Endothelial cell (in vitro differentiated cells): ENCODE data around the gene ABHD17C. TPM values are rescaled to one million over a fixed set of nuclear protein-coding genes. Genes with fewer than 3 reads are reported as not detected.

Experiments used
- DNase-seq: peaks from one replicate; pipeline ENCODE4 v3.0.0; 2021; ENCODE audit warnings: low spot score
- H3K27ac Mint-ChIP-seq: one replicate; pipeline ENCODE4 v1.8.0; 2021; ENCODE audit warnings: mixed read lengths, inconsistent platforms; ENCODE audit not compliant: unreplicated experiment
- H3K27me3 Mint-ChIP-seq: one replicate; pipeline ENCODE4 v1.8.0; 2021; ENCODE audit warnings: mild to moderate bottlenecking, moderate library complexity, mixed read lengths, inconsistent platforms; ENCODE audit not compliant: unreplicated experiment
- H3K36me3 Mint-ChIP-seq: one replicate; pipeline ENCODE4 v1.8.0; 2021; ENCODE audit warnings: mild to moderate bottlenecking, low read depth, mixed read lengths, inconsistent platforms; ENCODE audit not compliant: unreplicated experiment
- H3K4me1 Mint-ChIP-seq: one replicate; pipeline ENCODE4 v1.8.0; 2021; ENCODE audit warnings: mild to moderate bottlenecking, mixed read lengths, inconsistent platforms; ENCODE audit not compliant: unreplicated experiment
- H3K4me3 Mint-ChIP-seq: one replicate; pipeline ENCODE4 v1.8.0; 2021; ENCODE audit warnings: mild to moderate bottlenecking, mixed read lengths, inconsistent platforms; ENCODE audit not compliant: unreplicated experiment
- H3K9me3 Mint-ChIP-seq: one replicate; pipeline ENCODE4 v1.8.0; 2021; ENCODE audit warnings: mixed read lengths, inconsistent platforms; ENCODE audit not compliant: unreplicated experiment
- total RNA-seq: library from RNA; stranded (reverse); fragmentation: NEBNext Ultra II Directional; extraction: Animal tissue kit (Norgen Biotek cat#: 25700); gene quantifications from one replicate; pipeline ENCODE4 v1.2.1, GENCODE V29; 2021; ENCODE audit not compliant: unreplicated experiment
- TF ChIP-seq, protein P1 (sequence below): fragments of 200-600 bp; sonication (generic); IDR thresholded peaks from one replicate; pipeline ENCODE4 v1.5.0; 2021; ENCODE audit warnings: antibody characterized with exemption; ENCODE audit not compliant: unreplicated experiment

ABHD17C gene
- total RNA-seq, 1 donor from 2014 or later = 3.3 TPM

DNA sequence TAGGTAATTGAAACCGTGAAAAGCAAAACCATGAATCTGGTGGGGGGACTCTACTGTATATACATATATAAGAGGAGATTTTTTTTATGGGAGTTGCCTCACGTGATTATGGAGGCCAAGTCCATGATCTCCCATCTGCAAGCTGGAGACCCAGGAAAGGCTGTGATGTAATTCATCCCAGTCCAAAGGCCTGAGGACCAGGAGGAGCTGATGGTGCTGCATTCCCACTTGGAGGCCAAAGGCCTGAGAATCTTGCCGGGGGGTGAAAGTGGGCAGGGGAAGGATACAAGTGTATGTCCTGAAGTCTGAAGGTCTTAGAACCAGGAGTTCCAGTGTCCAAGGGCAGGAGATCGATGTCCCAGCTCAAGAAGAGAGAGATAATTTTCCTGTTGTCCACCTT lies 47.0 kb downstream of the ABHD17C start:
- no peaks in the 10 kb centered on the region for H3K27me3 Mint-ChIP-seq
- TF ChIP-seq, protein P1, sequence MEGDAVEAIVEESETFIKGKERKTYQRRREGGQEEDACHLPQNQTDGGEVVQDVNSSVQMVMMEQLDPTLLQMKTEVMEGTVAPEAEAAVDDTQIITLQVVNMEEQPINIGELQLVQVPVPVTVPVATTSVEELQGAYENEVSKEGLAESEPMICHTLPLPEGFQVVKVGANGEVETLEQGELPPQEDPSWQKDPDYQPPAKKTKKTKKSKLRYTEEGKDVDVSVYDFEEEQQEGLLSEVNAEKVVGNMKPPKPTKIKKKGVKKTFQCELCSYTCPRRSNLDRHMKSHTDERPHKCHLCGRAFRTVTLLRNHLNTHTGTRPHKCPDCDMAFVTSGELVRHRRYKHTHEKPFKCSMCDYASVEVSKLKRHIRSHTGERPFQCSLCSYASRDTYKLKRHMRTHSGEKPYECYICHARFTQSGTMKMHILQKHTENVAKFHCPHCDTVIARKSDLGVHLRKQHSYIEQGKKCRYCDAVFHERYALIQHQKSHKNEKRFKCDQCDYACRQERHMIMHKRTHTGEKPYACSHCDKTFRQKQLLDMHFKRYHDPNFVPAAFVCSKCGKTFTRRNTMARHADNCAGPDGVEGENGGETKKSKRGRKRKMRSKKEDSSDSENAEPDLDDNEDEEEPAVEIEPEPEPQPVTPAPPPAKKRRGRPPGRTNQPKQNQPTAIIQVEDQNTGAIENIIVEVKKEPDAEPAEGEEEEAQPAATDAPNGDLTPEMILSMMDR = no peak
- no peak for DNase-seq
- no peak overlapping the region for H3K4me3 Mint-ChIP-seq
- no peaks in the 10 kb centered on the region for H3K4me1 Mint-ChIP-seq
- H3K27ac Mint-ChIP-seq = no peak overlapping the region
- no peaks in the 10 kb centered on the region for H3K9me3 Mint-ChIP-seq
- peaks cover 4% of the 10 kb centered on the region for H3K36me3 Mint-ChIP-seq

DNA sequence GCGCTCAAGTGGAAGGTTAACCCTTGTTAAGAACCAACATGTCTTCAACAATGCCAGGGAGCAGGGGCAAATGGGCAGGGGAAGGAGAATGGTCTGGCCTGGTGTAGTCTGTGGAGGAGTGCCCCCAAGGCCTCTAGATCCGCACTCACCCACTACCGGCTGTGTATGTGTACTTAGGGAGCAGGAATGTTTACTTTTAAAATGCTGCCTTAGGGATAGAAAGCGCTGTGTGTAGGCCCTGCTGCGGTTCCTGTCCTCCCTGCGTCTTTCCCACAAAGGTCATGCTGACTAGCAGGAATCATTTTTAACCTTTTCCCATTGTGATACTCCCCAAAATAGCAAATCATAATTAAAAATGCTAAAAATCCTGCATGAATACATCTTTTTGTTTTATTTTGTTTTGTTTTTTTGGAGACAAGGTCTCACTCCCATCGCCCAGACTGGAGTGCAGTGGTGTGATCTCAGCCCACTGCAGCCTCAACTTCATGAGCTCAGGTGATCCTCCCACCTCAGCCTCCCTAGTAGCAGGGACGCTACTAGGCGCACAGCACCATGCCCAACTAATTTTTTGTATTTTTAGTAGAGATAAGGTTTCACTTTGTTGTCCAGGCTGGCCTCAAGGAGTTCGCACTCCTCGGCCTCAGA lies 48.2 kb downstream of the ABHD17C start:
- no peak overlapping the region for H3K27ac Mint-ChIP-seq
- no peaks in the 10 kb centered on the region for H3K27me3 Mint-ChIP-seq
- peaks cover 7% of the 10 kb centered on the region for H3K4me1 Mint-ChIP-seq
- H3K36me3 Mint-ChIP-seq = peaks cover 4% of the 10 kb centered on the region
- H3K4me3 Mint-ChIP-seq = no peak overlapping the region
- TF ChIP-seq, protein P1 = no peak
- H3K9me3 Mint-ChIP-seq = no peaks in the 10 kb centered on the region
- no peak for DNase-seq

DNA sequence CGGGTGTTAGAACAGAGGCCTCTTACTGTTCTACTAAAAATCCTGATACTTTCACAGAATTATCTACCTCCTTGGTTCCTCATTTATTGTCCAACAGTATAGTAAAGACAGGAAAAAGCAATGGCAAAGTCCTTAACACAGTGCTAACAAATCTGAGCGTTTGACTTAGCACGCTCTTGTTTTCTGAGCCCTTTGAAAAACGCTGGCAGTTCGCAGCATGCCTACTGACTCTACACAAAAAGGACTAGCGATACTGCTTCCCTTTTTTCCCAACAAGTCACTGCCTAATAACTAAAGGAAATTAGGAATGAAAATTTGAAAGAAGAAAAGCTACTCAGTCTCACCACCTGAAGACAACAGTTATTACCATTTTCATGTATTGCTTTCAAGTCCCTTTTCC lies 49.3 kb downstream of the ABHD17C start:
- H3K9me3 Mint-ChIP-seq = no peaks in the 10 kb centered on the region
- H3K27ac Mint-ChIP-seq = no peak overlapping the region
- H3K36me3 Mint-ChIP-seq = no peaks in the 10 kb centered on the region
- TF ChIP-seq, protein P1 = no peak
- peaks cover 7% of the 10 kb centered on the region for H3K4me1 Mint-ChIP-seq
- DNase-seq = no peak
- no peaks in the 10 kb centered on the region for H3K27me3 Mint-ChIP-seq
- H3K4me3 Mint-ChIP-seq = no peak overlapping the region

DNA sequence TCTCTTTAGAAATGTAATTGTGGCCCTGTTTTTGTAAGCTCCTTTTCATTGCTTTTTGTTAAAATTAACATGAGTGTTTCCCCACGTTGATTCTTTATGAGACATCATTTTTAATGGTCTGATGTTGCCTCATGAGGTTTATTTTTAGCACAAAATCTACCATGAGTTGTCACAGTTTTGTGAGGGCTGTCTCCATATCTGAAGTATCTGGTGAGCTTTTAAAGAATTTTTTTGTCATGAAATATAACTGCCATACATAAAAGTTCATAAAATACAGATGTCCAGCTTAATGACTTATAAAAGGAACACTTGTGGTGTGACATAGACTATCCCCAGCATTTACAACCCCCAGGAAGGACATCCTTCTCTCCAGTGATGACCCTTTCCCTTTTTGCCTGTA lies 49.7 kb downstream of the ABHD17C start:
- Mint-ChIP-seq H3K4me3 (no peak overlapping the region), H3K4me1 (peaks cover 7% of the 10 kb centered on the region), H3K9me3 (no peaks in the 10 kb centered on the region), H3K27ac (no peak overlapping the region), H3K27me3 (no peaks in the 10 kb centered on the region), H3K36me3 (no peaks in the 10 kb centered on the region)
- DNase-seq = no peak
- TF ChIP-seq, protein P1 = no peak

DNA sequence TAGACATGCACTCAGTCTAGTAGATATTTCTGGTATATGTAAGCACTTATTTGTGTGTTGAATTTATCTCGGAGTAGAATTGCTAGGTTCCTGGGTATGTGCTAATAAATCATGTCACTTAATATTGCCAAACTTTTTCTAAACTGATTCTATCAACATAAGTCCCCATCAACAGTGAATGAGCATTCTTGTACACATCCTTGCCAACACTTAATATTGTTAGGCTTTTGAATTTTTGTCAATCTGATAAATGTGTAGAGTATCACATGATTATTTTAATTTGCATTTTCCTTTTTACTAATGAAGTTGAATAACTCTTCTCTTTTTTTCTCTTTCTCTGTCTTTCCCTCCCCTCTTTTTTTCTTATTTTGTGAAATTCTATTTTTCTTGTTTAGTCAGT lies 50.8 kb downstream of the ABHD17C start:
- TF ChIP-seq, protein P1 = no peak
- Mint-ChIP-seq H3K9me3 (no peaks in the 10 kb centered on the region), H3K36me3 (no peaks in the 10 kb centered on the region), H3K4me3 (no peak overlapping the region), H3K27me3 (no peaks in the 10 kb centered on the region), H3K27ac (no peak overlapping the region), H3K4me1 (peaks cover 7% of the 10 kb centered on the region)
- DNase-seq = no peak
